ENCODE results near the gene DDX54. TPM values are rescaled to one million over a fixed set of nuclear protein-coding genes. Genes with fewer than 3 reads are reported as not detected.

DDX54 gene
- total RNA-seq, 1 donor from 2014 or later, result 112 TPM

DNA sequence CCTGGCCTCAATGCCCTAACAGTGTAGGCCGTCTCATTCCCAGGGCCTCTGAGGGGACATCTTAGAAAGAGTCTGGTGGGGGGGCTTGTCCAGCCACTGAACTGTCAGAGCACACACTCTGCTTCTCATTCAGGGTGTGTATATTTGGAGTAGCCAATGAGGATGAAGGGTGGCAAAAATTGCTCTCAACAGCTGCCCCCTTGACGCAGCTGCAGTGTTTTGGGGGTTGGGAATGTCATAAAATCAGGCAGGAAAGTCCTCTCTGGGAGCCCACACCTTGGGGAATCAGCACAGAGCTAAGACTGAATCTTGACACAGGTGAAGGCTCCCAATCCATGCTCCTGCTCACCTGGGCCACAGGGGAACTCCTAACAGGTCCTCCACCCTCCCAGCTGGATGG, 51.2 kb downstream of the DDX54 start:
- no peak for TF ChIP-seq CTCF (conservative IDR thresholded peaks at IDR 0.05; ENCODE audit: low read depth, low read length)
- no peak for DNase-seq (ENCODE audit: low read depth)
- H3K4me3 ChIP-seq (ENCODE audit: low read depth, low read length), result peak overlapping the region; percentile 87

GRCh38 chr12:113133666-113134065, 51.6 kb downstream of the DDX54 start:
- peak overlapping the region; percentile 87 for H3K4me3 ChIP-seq (ENCODE audit: low read depth, low read length)
- DNase-seq (ENCODE audit: low read depth), result no peak
- no peak for TF ChIP-seq CTCF (conservative IDR thresholded peaks at IDR 0.05; ENCODE audit: low read depth, low read length)

DNA sequence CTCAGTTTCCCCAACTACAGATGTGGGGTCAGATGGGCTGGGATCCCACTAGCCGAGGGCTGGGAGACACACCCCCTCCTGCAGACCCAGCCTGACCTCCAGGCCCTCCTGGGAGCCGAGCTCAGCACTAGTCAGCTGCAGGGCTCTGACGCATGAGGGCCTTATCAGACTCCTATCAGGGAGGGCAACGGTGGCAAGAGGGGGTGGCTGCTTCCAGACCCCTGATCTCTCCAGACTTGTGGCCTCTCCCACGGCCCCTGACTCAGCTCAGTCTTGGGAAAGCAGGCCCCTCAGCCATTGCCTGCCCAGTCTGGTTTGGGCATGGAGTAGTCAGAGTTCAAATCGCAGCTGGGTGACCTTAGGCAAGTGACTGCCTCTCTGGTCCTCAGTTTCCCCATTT, 52.2 kb downstream of the DDX54 start:
- H3K4me3 ChIP-seq (ENCODE audit: low read depth, low read length), result peak overlapping the region; percentile 87
- DNase-seq (ENCODE audit: low read depth), result no peak
- TF ChIP-seq CTCF (conservative IDR thresholded peaks at IDR 0.05; ENCODE audit: low read depth, low read length), result no peak

DNA sequence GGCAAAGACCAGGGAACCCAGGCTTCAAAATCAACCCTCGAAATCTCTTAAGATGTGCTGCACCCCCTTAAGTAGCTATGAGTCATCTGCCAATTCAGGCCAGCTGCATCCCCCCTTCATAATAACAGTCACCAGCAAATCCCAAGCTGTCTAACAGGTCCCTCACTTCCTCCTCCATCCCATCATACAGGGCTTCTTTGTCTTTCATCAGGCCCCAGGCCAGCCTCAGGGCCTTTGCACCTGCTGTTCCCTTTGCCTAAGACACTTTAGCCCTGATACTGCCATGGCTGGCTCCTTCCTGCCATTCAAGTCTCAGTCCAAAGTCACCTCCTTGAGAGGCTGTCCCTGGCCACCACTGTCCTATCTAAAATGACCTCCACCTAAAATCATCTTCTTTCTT, 53.7 kb downstream of the DDX54 start:
- H3K4me3 ChIP-seq (ENCODE audit: low read depth, low read length), result no peak overlapping the region
- DNase-seq (ENCODE audit: low read depth), result no peak
- TF ChIP-seq CTCF (conservative IDR thresholded peaks at IDR 0.05; ENCODE audit: low read depth, low read length), result no peak

GRCh38 chr12:113130457-113131135, 54.7 kb downstream of the DDX54 start:
- DNase-seq (ENCODE audit: low read depth), result no peak
- H3K4me3 ChIP-seq (ENCODE audit: low read depth, low read length), result peak overlapping the region; percentile 40
- TF ChIP-seq CTCF (conservative IDR thresholded peaks at IDR 0.05; ENCODE audit: low read depth, low read length), result peak; percentile 75

DNA sequence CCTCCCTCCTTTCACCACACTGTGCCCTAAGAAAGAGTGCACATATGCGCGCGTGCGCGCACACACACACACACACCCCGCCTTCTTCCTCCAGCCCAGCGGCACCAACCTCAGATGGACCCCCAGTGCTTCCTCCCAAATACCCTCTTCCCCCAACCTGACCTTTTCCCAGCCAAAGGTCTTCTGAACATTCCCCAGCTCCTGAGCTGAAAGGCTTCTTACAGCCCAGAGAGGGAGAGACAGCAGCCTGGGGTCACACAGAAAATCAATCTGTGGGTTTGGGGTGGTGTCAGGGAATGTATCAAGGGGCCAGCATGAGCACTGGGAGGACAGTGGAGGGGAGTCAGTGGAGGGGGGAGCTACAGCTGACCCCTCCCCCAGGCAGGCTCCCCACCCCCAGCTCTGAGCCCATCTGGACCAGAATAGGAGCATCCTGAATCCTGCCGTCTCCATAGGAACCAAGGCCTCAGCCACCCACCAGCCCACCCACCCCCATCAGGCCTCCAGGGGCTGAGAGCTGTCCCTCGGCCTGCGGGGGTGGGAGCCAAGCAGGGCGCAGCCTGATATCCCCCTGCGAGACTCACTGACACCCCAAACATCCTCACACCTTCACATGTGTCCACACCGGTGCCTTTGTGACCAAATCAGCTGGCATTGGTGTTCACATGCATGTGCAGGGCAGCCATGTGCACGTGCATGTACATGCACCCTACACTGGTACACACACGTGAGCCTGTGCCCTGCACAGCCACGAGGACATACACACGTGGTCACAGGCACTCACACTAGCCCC, 55.4 kb downstream of the DDX54 start:
- no peak for DNase-seq (ENCODE audit: low read depth)
- H3K4me3 ChIP-seq (ENCODE audit: low read depth, low read length), result peak overlapping the region; percentile 40
- no peak for TF ChIP-seq CTCF (conservative IDR thresholded peaks at IDR 0.05; ENCODE audit: low read depth, low read length)
